SHP77 treated with DMSO at 0.1 percent for 48 hours (cell line): ENCODE results near the gene PARD6G.
"Not testable (repeated sequence)": the region's sequence is repeated elsewhere in the genome, so short reads cannot be mapped to it uniquely, and the experiment has no call there.

Source experiments
- DNase-seq: peaks from one replicate; lab custom pipeline; 2025; lab: John Stamatoyannopoulos, UW

Gene PARD6G

DNA sequence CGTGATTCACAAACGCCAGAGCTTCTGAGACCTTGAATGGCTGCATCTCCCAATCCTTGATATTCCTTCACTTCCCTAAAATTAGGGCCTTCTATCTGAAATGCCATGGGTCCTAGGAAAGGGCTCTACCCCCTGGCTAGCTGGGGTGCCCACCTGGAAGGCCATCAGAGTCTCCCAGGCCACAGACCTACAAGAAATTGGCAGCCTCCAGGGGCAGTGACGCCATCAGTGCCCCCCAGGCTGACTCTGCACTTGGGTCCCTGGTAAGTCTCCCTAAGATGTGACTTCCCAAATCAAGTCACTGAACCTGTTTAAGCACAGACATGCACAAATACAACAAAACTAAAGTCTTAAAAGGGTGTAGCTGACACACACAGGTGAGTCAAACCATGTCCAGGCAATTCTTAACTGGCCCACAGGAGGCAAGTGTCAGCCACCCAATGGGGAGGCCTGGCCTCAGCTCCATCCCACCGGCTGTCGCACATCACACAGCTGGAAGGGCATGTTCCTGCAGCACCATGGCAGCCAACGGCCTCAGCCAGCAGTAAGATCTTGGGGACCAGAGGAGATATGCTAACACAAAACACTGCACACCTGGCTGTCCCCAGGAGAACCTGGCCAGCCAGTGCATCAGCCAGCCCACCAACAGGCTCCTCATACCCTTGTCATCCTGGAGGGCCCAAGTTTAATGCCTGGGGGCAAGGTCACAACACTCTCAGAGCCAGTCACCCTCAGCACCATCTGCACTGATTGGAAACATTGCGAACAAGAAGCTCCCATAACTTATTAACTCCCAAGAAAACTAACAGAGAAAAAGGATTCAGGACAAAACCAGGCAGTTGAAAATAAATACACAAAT lies 5.2 kb downstream of the PARD6G start:
- no peak for DNase-seq

DNA sequence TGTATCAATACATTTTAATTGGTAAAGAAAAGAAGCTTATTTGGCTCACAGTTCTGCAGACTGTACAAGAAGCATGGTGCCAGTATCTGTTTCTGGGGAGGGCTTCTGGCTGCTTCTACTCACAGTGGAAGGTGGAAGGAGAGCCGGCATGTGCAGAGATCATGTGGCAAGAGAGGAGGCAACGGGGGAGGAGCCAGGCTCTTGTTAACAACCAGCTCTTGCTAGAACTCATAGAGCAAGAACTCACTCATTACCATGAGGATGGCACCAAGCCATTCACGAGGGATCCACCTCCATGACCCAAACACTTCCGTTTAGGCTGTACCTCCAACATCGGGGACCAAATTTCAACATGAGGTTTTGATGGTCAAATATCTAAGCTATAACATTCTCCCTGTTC lies 7.5 kb downstream of the PARD6G start:
- DNase-seq: no peak

DNA sequence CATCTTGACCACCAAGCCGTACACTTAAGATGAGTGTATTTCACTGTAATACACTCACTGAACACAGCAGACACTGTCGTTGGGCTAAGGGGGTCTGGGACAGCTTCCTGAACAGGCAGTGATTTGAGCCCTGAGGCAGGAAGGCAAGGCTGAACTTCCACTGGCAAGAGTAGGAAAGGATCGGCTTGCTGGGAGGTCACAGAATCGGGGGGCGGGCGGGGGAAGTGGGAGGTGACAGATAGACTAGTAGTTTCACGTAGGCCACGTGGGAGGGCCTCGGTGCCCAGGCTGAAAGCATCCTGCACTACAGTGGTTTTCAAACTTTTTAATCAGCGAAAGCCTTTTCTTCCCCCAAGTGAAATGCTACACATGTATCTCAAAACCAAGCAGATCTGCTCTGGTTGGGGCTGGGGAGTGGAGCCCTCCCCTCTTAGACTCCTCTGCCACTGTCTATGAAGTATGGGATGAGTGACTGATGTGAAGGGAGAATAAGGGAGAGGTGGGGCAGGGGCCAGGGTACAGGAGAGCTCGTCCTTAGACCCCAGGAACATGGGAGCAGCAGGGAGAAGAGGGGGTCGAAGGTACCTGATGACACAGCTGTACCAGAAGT lies 8.6 kb downstream of the PARD6G start:
- no peak for DNase-seq

DNA sequence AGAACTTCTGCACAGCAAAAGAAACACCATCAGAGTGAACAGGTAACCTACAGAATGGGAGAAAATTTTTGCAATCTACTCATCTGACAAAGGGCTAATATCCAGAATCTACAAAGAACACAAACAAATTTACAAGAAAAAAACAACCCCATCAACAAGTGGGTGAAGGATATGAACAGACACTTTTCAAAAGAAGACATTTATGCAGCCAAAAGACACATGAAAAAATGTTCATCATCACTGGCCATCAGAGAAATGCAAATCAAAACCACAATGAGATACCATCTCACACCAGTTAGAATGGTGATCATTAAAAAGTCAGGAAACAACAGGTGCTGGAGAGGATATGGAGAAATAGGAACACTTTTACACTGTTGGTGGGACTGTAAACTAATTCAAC lies 9.8 kb downstream of the PARD6G start:
- DNase-seq: not testable (repeated sequence)

DNA sequence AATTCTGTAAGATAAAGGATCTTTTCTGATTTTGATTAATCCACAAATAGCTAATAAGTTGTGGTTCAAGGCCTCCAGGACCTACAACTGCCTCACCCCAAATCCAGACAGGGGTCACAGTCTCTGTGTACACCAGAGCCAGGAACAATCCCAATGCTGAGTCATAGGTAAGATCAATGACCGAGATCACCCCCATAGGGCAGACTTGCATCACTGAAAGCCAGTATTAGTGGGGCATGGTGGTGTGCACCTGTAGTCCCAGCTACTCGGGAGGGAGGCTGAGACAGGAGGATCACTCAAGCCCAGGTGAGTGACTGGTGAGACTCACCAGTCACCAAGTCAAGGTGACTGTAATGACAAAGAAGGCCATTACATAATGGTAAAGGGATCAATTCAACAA lies 12.9 kb downstream of the PARD6G start:
- DNase-seq: no peak

DNA sequence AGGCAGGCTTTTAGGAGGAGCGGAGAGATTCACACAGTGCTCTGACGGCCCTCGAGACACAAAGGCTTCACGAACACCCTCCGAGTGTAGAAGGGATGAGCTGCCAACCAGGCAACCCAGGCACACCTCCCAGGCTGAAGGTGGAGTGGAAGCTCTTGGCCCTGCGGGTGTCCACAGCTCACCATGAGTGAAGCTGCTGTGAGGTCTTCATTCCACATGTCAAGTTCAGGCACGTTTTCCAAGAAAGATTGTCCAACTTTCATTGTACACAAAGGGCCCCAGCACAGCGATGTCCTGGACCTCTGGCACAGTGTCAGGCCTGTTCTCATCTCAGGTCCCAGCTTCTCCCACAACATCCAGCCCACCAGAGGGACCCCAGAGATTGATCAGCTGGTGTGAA lies 13.4 kb downstream of the PARD6G start:
- no peak for DNase-seq

DNA sequence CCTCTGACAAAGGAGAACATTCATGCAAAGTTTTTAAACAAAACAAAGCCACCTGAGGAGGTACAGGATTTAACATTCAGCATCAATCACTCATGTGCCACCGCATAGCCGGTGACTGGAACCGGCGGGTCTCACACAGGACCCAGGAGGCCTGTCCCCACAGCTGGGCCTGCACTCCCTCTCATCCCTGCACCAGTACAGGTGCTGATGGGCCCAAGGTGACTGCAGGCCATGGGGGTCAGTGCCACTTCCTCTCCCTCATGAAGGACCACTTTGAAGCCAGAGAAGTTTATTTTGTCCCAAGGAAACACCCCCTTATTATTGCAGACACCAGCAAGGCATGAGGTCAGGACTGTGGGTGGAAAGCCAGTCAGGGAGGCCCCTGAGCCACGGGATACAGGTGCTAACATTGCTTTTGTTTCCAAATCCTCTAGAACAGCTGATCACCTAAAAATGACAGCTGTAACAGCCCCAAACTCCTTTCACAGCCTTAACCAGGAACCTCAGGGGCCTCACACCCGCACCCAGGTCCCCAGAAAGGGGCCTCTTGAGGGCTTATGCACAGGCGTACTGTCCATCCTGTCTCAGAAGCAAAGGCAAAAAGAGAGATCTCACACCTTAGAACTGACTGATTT lies 14.0 kb downstream of the PARD6G start:
- no peak for DNase-seq

DNA sequence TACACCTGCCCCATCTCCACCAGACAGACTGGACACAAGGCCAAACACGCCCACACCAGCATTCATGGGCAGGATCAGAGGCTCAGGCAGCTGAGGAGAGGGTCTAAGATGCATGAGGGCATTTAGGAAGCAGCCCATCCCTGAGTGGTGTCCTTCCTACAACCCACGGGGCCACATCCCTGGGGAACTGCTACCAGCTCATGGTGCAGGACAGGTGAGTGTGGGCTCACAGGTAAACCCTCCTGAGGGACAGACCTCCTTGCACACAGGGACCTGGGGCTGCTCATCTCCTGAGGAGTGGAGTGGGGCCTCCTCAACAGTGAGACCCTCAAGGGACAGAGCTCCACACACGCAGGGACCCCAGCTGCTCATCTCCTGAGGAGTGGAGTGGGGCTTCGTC lies 14.6 kb downstream of the PARD6G start:
- DNase-seq: no peak

DNA sequence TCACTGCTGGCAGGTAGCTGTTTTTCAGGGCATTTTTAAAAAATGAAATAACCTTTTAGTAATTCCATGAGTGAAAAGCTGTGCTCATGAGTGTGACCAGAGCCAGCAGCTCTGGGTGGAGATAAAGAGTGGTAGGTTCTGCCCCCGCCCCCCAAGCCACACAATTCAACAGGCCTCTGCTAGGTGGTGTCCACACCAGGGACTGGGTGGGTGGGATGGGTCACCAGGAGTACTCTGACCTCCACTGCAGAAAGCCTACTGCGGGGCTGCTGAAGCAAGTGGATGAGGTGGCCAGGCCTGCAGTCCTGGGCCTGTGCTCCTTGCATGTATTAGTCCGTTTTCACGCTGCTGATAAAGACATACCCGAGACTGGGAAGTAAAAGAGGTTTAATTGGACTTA lies 15.3 kb downstream of the PARD6G start:
- DNase-seq: no peak

DNA sequence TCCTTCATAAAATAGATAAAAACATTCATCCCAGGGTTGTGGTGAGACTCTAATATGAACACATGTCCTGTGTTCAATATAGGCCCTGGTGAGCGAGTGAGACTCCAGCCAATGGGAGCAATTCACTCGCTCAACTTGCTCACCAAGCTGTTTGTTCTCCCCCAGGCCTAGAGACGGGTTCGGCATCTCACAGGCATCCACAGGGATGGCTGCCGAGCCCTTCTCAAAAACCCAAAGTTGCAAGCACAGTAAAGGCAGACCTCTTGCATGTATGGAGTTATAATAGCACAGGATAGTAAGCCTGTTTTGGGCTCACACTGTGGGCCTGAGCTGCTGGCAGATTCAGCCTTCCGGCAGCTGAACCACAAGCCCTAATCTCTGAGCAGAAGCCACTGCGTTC lies 15.7 kb downstream of the PARD6G start:
- DNase-seq: no peak

DNA sequence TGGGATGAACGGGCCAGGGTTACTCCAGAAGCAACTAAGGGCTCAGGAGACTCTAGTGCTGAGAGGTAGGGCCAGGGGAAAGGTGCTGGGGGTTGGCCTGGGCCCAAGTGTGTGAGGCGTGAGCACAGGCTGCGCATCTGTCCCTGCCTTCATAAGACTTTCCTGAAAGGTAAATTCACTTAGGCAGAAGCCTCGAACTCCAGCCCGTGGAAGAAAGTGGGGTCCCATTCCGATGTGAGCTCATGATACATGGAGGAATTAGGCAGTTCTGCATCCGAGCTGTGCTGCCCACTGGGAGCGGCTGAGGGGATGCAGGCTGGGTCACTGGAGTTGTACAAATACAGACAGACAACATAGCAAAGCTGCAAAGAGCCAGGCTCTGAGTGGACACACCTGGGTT lies 16.2 kb downstream of the PARD6G start:
- no peak for DNase-seq

DNA sequence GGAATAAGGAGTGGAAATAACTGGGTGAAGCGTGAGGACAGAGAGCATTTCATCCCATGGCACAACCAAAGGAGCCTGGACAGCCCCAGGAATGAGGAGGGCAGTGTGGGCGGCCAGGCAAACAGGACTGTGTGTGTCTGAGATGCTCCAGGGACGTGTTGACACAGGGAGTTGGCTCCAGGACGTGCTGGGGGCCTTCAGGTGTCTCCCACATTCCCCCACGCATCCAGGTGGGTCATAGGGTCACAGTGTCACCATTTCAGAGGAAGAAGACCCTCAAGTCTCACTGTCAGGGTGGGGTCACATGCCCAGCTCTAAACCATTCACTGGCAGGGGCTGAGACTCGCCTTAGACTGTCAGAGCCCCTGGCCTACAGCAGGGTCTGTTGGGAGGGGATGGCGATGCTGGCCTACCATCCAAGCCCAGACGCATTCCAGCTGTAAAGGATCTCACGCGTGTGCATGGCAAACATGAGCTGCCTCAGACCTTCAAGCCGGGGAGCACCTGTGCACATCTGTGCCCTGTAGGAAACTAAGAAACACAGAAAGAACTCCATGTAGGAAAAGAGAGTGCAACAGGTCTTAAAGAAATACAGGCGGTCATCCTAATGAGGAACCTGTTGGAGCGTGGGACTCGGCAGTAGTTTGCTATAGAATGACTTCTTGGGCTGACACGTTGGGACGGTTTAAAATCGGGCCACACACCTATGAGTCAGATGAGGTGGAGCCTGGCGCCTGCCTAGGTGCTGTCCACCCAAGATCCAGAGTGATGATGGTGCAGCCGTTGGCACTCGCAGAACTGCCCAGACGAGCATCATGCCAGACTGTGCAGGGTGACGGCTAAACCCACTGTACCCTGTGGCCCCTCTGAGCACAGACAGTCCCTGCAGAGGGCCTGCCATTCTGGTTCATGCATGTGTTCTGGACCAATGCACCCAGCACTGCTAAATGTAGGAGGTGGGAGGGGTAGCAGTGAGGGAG lies 17.3 kb downstream of the PARD6G start:
- no peak for DNase-seq

DNA sequence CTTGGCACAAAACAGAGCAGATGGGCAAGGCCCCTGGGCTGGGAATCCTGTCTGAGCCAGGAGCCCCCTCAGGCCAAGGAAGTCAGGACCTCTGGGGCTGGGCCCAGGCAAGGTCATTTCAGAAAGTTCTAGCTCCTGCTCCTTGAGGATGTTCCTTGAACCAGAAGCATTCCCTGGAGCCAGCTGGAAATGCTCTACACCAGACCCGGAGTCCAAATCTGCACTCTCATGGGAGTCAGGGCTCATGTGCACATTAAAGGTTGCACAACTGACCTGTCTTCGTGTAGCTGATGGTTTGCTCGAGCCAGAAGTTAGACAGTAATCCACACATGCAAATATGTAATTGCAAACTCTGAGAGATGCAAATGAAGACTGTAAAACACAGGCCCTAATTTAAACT lies 18.0 kb downstream of the PARD6G start:
- no peak for DNase-seq

DNA sequence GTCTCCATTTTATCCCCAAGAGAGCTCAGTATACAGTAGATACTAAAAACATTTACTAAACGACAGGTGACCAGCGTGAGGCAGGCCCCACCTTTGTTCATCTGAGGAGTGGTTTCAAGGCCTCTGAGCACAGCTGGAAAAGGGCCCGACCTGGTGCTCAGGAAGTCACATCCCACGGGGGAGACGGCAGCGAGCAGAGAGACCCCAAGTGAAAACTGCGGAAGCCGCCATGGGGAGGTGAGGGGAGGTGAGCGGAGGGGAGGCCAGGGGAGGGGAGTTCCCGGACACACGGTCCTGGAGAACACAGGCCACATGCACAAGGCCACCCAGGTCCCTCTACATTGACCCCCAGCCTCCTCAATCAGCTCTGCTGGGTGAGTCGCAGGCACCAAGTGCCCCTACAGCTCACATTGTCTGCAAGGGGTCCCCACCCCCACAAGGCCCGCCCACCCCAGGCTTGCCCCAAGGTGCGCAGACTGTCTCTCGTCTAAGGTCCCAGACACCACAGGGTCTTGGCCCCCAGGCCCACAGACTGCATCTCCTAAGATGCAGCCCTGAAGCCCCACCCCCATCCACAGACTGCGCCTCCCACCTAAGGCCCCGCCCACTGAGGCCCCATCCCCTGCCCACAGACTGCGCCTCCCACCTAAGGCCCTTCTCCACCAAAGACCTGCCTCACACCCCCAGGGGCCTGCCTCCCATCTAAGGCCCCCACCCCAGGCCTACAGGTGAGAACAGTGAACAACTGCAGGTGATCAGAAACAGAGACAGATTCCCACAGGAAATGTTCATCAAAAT lies 19.1 kb downstream of the PARD6G start:
- no peak for DNase-seq

DNA sequence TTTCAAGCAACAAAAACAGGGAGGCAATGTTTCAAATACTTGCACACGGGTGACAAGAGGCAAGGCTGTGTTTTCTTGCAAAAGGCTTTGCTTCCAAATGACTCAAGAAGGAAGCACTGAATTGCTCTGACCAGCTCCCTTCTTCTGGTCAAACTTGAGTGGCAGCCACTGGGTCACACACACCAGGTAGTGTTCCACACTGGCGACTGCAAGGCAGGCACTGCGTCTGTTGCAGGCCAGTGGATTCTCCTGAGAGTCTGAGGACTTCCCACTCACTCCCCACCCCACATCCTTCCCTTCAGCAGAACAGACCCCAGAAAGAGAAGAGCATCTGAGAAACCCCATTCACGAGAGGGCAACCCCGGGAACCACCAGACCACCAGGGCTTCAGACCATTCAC lies 19.8 kb downstream of the PARD6G start:
- DNase-seq: no peak

DNA sequence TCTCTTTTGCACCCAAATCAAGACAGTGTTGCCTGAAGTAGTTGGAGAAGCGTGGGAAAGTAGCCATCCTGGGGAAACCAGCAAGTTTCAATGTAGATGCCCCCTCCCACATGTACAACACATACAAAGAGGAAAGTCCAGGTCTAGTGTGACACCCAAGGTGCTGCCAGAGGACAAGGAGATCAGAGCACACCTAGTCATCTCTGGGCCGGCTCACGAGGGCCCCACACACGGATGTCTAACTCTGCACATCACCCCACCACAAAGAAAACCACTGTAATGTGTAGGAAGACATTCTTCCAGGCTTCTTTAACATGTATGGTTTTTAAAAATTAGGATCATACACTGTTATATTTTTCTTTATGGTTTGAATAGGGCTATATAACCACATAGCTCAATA lies 21.6 kb downstream of the PARD6G start:
- DNase-seq: no peak

DNA sequence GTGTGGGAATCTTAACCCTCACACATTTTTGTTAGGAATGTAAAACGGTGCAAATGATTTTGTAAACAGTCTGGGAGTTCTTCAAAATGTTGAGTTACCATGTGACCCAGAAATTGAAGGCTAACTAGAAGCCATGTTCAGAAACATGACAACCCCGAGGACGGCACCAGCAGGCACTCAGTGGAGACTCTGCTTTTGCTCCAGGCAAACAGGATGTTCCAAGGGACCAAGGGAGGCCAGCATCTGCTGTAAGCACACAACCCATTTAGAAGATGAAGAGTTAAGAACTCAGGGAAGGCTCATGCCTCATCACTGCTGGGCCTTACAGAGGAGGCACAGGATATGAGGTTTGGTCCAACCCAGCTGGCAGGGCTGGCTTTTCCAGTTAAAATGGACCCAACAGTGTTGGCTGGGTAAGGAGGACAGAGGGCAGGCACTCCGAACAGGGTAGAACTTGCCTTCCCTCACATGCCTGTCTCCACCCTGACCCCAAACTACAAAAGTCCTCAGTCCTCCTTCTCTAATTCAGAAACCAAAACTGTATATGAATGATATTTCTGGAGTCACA lies 23.6 kb downstream of the PARD6G start:
- DNase-seq: no peak

DNA sequence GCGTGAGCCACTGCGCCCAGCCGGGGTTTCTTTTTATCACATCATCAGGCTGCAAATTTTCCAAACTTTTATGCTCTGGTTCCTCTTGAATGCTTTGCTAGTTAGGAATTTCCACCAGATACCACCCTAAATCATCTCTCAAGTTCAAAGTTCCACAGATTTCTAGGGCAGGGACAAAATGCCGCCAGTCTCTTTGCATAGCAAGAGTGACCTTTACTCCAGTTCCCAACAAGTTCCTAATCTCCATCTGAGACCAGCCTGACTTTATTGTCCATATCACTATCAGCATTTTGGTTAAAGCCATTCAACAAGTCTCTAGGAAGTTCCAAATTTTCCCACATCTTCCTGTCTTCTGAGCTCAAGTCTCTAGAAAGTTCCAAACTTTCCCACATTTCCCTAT lies 27.8 kb downstream of the PARD6G start:
- not testable (repeated sequence) for DNase-seq

DNA sequence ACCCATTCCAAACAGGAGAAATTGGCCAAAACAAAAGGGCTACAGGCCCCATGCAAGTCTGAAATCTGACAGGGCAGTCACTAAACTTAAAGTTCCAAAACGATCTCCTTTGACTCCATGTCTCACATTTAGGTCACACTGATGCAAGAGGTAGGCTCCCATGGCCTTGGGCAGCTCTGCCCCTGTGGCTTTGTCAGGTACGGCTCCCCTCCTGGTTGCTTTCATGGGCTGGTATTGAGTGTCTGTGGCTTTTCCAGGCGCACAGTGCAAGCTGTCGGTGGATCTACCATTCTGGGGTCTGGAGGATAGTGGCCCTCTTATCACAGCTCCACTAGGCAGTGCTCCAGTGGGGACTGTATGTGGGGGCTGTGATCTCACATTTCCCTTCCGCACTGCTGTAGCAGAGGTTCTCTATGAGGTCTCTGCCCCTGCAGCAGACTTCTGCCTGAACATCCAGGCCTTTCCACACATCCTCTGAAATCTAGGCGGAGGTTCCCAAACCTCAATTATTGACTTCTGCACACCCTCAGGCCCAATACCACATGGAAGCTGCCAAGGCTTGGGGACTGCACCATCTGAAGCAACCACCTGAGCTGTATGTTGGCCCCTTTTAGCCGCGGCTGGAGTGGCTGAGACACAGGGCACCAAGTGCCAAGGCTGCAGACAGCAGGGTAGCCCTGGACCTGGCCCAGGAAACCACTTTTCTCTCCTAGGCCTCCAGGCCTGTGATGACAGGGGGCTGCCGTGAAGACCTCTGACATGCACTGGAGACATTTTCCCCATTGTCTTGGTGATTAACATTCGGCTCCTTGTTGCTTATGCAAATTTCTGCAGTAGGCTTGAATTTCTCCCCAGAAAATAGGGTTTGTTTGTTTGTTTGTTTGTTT lies 28.7 kb downstream of the PARD6G start:
- no peak for DNase-seq

DNA sequence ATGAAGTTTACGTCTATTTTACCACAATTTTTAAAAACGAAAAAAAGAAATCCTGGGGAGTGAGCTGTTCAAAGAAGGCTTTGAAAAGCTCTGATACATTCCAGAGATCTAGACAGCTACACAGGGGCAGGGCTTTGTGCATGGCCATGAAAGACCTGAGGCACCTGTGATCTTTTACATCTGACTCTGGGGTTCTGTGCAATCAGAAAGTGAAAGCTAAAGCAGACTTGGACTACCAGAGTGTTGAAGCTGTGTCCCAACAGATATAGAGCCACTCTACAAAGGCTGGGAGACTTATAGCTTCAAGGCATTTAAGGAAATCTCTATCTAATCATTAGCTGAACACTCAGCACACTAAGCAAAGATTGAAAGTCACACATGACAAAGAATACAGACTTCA lies 34.1 kb downstream of the PARD6G start:
- no peak for DNase-seq
